ENCODE data around the gene TP53BP2. TPM values are rescaled to one million over a fixed set of nuclear protein-coding genes. Genes with fewer than 3 reads are reported as not detected.

The TP53BP2 gene
- total RNA-seq, 6 experiments from 2014 or later: 21.6 to 30.1 (median 26.4) TPM

- Mint-ChIP-seq H3K36me3 (ENCODE audit: low read depth) (peaks cover 21% of the 10 kb centered on the region), H3K4me1 (ENCODE audit: low read depth) (peaks cover 30% of the 10 kb centered on the region), H3K9me3 (no peaks in the 10 kb centered on the region; the same call in 1 of the 2 replicates), H3K27me3 (ENCODE audit: insufficient read depth) (peaks cover 4% of the 10 kb centered on the region; the same call in 1 of the 2 replicates), H3K4me3 (no peak overlapping the region), H3K27ac (peak overlapping the region; percentile 47)
- TF ChIP-seq, protein P1, sequence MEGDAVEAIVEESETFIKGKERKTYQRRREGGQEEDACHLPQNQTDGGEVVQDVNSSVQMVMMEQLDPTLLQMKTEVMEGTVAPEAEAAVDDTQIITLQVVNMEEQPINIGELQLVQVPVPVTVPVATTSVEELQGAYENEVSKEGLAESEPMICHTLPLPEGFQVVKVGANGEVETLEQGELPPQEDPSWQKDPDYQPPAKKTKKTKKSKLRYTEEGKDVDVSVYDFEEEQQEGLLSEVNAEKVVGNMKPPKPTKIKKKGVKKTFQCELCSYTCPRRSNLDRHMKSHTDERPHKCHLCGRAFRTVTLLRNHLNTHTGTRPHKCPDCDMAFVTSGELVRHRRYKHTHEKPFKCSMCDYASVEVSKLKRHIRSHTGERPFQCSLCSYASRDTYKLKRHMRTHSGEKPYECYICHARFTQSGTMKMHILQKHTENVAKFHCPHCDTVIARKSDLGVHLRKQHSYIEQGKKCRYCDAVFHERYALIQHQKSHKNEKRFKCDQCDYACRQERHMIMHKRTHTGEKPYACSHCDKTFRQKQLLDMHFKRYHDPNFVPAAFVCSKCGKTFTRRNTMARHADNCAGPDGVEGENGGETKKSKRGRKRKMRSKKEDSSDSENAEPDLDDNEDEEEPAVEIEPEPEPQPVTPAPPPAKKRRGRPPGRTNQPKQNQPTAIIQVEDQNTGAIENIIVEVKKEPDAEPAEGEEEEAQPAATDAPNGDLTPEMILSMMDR (IDR thresholded peaks at IDR 0.05): no peak
- DNase-seq: no peak
These were observed 64.8 kb downstream of the TP53BP2 start for GRCh38 chr1:223780949-223781348.

GRCh38 chr1:223780318-223780717, 65.4 kb downstream of the TP53BP2 start:
- H3K4me3 Mint-ChIP-seq: no peak overlapping the region
- H3K27ac Mint-ChIP-seq: 0 out of 2 replicates have a peak overlapping the region, but pooled peaks have one; percentile 34
- H3K36me3 Mint-ChIP-seq (ENCODE audit: low read depth): peaks cover 27% of the 10 kb centered on the region
- no peaks in the 10 kb centered on the region; the same call in 1 of the 2 replicates for H3K9me3 Mint-ChIP-seq
- TF ChIP-seq, protein P1 (IDR thresholded peaks at IDR 0.05): no peak
- peaks cover 4% of the 10 kb centered on the region; the same call in 1 of the 2 replicates for H3K27me3 Mint-ChIP-seq (ENCODE audit: insufficient read depth)
- H3K4me1 Mint-ChIP-seq (ENCODE audit: low read depth): peaks cover 30% of the 10 kb centered on the region
- no peak for DNase-seq

DNA sequence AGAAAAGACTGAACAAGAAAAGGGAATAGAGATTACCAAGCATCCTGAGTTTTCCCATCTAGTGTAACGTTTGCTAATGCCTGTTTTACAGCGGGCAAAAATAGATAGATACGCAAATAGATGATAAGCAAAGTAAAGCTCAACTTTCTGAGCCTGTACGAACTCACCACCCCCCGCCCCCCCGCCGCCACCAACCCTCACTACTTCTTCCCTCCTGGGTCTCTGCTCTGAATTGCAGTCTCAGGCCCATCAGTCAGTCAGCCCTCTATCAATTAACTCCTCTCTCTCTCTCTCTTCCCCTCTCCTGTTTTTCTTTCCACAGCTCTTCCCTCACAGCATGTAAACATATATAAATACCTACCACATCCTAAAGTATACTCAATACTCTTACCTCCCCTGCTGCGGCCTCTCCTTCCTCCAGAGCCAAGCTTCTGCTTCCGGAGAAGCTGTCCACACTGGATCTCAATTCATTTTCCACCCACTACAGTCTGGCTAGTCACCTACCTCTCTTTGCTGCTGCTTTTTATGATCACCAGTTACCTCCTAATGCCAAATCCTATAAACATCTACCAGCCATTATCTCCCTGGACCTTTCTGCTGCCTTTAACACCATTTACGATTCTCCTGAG, 68.8 kb downstream of the TP53BP2 start:
- peaks cover 57% of the 10 kb centered on the region for H3K4me1 Mint-ChIP-seq (ENCODE audit: low read depth)
- peaks cover 43% of the 10 kb centered on the region for H3K36me3 Mint-ChIP-seq (ENCODE audit: low read depth)
- peak overlapping the region; percentile 83 for H3K27ac Mint-ChIP-seq
- no peak for DNase-seq
- TF ChIP-seq, protein P1 (IDR thresholded peaks at IDR 0.05): no peak
- H3K9me3 Mint-ChIP-seq: no peaks in the 10 kb centered on the region; the same call in 1 of the 2 replicates
- peaks cover 4% of the 10 kb centered on the region; the same call in 1 of the 2 replicates for H3K27me3 Mint-ChIP-seq (ENCODE audit: insufficient read depth)
- no peak overlapping the region; the same call in 1 of the 2 replicates for H3K4me3 Mint-ChIP-seq

DNA sequence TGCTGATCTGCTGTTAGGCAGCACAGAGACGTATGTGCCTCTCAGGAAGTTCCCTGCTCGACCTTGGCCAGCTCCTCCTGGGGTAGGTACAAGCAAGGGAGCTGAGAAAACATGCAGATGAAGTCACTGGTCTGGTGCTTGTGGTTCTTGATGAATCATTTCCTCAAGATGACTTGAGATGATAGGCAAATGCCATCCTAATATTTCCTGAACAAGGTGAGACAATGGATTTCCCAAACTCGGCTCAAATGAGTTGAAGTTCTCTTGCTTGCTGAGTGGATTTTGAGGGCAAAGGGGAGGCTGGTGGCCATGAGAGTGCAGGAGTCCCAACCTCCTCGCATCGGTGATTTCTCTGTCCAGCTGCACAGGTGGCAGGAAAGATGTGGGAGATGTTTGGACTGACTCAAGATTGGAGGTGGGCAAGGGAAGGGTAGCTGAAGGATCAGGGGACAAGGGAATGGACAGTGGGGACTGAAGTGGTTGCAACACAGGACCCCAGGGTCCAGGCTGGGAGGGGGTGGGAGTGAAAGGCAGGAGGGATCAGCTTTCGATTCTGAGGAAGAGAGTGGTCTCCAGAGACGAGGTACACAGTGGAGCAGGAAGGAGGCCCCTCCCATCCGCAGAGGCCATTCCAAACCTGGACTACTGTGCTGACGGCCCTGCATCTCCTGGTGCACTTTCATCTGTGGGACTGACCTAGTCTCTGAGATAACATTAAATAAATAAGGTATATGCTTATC, 69.5 kb downstream of the TP53BP2 start:
- Mint-ChIP-seq H3K4me1 (ENCODE audit: low read depth) (peaks cover 62% of the 10 kb centered on the region), H3K27ac (peak overlapping the region; percentile 83), H3K27me3 (ENCODE audit: insufficient read depth) (peaks cover 4% of the 10 kb centered on the region; the same call in 1 of the 2 replicates), H3K9me3 (no peaks in the 10 kb centered on the region; the same call in 1 of the 2 replicates), H3K36me3 (ENCODE audit: low read depth) (peaks cover 44% of the 10 kb centered on the region), H3K4me3 (peak overlapping the region; percentile 69)
- TF ChIP-seq, protein P1 (IDR thresholded peaks at IDR 0.05): no peak
- peak; percentile 80 for DNase-seq

GRCh38 chr1:223775711-223776074, 70.1 kb downstream of the TP53BP2 start:
- Mint-ChIP-seq H3K9me3 (no peaks in the 10 kb centered on the region; the same call in 1 of the 2 replicates), H3K36me3 (ENCODE audit: low read depth) (peaks cover 50% of the 10 kb centered on the region), H3K27ac (peak overlapping the region; percentile 83), H3K4me1 (ENCODE audit: low read depth) (peaks cover 64% of the 10 kb centered on the region), H3K4me3 (peak overlapping the region; percentile 69), H3K27me3 (ENCODE audit: insufficient read depth) (peaks cover 4% of the 10 kb centered on the region; the same call in 1 of the 2 replicates)
- TF ChIP-seq, protein P1 (IDR thresholded peaks at IDR 0.05): no peak
- DNase-seq: no peak
